ENCODE measurements around the gene UBE2J1.
A peak's percentile ranks its signal among the peaks of the same experiment; 100 is the strongest.
"Not testable (repeated sequence)": the region's sequence is repeated elsewhere in the genome, so short reads cannot be mapped to it uniquely, and the experiment has no call there.

The UBE2J1 gene, protein sequence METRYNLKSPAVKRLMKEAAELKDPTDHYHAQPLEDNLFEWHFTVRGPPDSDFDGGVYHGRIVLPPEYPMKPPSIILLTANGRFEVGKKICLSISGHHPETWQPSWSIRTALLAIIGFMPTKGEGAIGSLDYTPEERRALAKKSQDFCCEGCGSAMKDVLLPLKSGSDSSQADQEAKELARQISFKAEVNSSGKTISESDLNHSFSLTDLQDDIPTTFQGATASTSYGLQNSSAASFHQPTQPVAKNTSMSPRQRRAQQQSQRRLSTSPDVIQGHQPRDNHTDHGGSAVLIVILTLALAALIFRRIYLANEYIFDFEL

DNA sequence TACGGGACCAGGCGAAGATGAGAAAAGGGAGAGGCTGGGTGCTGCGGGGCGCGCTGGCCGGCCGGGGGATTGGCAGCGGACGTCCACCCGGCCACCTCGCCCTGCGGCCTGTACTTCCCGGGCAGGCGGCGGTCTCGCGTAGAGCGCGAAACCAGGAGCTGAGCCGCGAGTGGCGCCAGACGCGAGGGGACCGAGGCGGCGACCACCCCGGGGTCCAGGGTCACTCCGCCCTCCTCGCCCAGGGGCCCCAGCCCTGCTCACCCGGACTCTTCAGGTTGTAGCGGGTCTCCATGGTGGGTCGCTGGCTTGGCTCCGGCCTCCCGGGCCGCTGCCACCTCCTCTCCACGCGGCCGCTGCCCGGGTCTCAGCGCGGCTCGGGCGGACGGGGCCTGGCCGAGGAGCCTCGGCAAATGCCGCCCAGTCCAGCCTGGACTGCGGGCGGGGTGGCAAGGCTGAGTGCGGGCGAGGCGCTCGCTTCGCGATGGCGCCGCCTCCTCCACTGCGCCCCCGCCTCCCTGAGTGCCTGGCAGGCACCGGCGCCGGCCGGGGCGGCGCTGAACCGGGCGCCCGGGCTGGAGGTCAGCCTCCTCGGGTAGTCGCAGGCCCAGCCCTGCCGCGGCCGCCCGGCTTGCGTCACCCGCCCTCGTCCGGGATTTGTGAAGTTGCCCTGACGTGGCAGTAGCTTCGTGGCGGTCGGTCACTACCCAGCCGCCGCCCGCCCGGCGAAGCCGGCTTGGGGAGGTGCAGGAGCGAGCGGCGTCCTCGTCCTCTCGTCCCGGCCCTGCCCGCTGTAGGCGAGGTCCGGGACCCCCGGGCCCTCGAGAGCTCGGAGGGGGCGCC is at the start of gene UBE2J1:
TSS of gene UBE2J1 (minus strand) at position 445 of the 840 bp plus-strand sequence. CDS start at position 292, 153 bp downstream.
- DNase-seq (ENCODE audit: low read depth), result peak; percentile 92

DNA sequence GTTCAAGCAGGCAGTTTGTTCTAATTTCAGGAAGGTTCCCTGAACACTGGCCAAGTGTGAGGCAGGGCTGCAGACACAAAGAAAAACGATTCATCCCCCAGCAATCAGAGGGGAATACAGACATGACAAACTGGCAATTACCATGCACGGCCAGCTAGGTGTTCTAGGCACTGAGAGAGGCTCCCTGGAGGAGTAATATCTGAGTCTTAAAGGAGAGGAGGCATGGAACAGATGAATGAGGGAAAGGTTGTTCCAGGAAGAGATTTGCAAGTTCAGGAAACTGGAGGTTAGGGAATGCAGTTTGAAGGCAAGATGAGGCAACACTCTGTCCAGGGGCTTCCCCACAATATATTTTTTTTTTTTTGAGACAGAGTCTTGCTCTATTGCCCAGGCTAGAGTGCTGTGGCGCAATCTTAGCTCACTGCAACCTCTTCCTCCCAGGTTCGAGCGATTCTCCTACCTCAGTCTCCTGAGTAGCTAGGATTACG is 48.4 kb upstream of the UBE2J1 start:
- no peak for DNase-seq (ENCODE audit: low read depth)

DNA sequence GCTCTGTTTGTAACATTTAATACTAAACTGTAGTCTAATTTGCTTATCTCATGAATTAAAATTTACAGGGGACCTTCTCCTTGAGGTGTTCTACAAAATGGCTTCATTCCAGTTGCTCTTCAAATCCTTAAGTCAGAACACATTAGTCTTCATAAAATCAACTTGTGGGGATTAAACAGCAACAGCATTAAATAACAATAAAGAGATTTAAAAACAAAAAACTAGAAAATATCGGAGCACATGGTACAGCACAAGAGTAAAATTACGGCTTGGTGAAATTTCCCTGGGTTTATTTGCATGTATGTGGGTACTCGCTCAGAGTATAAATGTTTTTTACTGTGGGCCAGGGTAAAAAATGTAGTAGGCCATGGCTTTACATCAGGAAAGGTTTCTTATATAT is 47.5 kb upstream of the UBE2J1 start:
- no peak for DNase-seq (ENCODE audit: low read depth)

DNA sequence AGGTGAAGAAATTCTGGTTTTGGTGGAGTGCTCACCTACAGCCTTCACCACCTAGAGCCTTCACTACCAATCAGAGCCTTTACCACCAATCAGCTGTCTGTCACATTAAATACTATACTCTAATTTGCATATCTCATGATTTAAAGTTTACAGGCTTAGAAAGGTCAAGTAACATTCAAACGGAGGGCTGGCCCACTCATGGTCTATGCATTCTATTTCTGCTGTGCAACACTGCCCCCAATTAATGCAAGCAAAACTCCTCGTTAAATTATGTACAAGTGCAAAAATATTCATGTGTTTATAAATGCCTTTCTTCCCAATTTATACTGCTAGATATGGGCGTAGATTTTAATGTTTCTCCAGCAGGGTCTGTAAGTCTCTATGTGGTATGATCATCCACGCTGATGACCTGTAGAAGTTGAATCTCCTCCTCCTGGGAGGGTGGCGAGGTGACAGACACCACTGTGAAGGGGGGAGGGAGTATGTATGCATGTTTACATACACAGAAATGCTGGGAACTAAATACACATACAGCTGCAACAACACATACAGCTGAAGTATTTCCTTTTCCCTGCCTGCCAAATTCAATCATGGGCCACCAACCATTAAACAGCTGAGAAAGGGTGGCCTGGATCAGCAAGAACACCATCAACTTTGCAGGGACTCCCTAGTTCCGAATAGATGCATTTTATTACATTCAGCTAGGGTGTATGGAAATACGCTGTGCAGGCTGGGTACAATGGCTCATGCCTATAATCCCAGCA is 46.4 kb upstream of the UBE2J1 start:
- DNase-seq (ENCODE audit: low read depth), result no peak

DNA sequence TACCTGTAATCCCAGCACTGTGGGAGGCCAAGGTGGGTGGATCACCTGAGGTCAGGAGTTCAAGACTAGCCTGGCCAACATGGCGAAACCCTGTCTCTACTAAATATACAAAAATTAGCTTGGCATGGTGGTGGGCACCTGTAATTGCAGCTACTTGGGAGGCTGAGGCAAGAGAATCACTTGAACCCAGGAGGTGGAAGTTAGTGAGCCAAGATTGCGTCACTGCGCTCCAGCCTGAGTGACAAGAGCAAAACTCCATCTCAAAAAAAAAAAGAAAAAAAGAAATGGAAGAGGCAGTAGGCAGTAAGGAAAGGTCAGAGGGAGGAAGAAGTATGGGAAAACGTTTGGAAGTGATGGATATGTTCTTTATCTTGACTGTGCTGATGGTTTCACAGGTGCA is 45.4 kb upstream of the UBE2J1 start:
- not testable (repeated sequence) for DNase-seq (ENCODE audit: low read depth)

DNA sequence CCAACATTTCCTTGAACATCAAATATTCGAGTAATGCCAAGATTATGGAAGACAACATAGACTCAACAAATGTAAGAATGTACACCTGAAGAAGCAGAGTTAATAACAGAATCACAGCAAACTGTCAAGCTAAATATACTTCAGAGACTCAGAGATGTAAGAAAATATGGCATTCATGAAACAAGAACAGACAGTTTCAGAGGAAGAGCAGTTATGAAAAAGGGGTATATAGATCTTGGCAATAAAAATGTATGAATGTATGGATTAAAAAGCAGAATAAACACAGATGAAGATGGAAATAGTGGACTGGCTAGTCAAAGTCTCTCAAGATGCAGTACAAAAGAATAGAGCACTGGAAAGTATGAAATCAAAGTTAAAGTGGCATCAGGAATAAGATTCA is 41.1 kb upstream of the UBE2J1 start:
- no peak for DNase-seq (ENCODE audit: low read depth)

DNA sequence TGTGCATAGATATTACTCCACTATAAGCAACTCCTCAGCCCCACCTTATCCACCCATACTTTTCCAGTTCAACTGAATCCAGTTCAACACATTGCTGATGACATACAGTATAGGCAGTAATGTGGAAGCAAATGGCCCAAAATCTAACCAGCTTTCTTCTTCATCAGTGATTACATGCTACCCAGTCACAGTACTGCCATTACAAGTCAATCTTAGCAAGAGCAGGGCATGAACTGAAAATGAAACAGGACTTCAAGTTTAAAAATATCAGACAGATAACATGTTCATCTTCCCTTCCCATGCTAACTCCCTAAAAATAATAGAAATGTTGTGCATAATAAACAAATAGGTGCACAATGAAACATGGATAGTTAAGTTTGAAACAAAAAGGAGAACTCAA is 40.3 kb upstream of the UBE2J1 start:
- no peak for DNase-seq (ENCODE audit: low read depth)

DNA sequence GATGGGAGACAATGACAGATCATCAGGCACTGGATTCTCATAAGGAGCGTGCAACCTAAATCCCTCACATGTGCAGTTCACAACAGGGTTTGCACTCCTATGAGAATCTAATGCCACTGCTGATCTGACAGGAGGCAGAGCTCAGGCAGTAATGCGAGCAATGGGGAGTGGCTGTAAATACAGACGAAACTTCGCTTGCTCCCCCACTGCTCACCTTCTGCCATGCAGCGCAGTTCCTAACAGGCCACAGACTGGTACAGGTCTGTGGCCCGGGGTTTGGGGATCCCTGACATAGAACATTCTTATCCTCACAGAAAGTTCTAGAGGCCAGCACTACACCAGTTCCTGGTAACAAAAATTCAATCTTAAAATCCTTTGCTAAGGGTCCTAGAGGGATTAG is 36.3 kb upstream of the UBE2J1 start:
- no peak for DNase-seq (ENCODE audit: low read depth)

DNA sequence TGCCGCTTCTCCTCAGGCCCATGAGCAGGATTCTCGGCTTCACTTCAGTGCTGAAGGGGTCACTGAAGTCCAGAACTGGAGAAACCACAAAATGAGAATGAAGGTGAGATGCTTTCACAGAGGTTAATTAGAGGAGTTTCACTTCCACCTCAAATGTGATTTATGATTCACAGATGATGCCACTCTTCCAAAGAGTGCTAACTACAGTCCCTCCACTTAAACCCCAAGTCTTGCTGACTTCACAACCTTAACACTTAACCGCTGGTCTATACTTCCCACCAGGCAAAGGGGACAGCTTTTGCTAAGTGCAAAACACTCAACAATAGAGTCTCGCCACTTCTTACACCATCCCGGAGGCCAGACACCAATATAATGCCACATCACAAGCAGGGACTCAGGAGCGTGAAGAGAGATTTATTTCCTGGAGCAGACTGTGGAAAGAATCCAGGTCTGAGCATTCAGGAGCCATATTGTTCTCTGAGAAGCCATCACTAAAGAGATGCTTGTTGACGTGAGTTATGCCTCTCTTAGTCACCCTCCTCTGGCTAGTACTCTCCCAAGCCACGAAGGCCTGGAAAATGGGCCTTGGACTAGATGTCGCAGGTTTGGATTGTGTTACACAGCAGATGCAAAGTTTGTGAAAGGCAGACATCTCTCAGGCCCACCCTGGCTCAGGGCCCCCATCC is 35.1 kb upstream of the UBE2J1 start:
- no peak for DNase-seq (ENCODE audit: low read depth)

DNA sequence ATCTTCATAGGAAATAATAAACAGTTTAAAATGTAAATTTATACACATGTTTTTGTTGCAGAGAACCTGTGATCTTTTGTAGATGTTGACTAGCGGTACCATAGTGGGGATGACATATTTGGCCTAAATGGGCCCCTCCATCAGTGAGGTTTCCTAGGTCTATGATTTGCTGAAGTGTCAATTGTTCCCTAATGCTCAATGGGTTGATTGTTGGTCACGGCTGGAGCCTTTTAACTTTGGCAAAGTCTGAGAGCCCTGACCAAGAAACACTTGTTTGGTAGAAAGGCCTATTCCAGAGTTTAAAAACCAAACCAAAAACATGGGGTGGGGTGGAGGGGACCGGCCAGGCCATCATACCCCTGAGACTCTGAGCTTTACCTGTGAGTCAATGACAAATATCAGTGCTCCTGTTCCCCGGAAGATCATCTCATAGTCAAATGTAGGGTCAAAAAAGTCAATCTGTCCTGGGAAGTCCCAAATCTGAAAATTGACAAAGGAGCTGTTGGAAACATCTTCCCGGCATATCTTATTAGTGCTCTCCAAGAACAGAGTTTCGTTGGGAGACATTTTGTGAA is 34.5 kb upstream of the UBE2J1 start:
- DNase-seq (ENCODE audit: low read depth), result no peak

DNA sequence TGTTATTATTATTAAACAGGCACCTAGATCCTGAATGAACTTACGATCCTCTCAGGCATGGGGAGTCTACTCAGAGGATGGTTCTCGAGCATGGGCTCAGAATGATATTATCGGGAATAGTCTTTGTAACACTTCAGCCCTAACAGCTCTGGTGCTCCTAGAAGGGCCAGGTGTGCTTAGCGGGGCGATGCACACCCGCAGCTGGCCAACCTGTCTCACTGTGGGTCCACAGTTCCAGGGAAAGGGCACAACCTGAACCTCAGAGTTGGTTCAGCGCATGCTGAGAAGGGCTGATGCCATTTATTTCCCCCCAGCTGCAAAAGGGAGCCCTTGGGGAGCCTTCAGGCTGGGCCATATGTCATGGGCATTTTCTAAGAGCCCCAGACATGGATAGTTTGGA is 33.3 kb upstream of the UBE2J1 start:
- no peak for DNase-seq (ENCODE audit: low read depth)

DNA sequence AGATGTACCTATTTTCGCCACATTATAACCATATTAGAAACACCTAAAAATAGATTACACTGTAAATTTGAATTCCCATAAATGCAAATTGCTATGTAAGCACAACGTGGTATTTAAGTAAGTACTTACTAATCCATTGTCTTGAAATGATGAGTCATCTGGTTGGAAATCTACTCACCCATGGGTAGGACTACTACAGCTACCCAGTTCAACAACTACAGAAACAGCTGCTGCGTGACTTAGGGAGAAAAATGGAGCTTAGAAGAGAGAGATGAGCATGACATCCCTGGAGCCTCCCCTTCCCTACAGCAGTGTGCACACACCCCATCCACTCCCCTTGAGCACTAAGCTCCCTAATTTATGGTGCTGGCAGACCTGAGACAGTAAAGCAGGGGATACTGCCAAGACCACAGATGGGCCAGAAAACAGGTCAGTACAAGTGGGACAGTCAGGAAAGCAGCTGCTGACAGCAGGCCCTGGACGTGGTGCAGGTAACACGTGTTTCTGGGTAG is 32.7 kb upstream of the UBE2J1 start:
- DNase-seq (ENCODE audit: low read depth), result peak; percentile 4

DNA sequence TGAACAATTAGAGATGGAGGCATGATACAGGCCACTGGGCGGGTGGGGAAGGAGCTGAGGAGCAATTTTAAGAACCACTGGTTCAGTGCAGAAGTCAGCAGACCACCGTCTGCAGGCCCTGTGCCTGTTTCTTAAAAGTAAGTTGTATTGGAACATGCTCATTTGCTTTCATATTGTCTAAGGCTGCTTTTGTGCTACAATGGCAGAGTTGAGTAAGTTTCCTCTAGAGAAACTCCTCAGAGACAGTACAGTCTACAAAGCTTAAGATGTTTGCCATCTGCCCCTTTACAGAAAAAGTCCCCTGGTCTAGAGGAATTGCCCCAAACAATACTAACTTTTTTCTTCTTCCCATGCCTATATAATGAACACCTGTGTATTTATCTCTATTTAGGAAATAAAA is 28.5 kb upstream of the UBE2J1 start:
- no peak for DNase-seq (ENCODE audit: low read depth)

DNA sequence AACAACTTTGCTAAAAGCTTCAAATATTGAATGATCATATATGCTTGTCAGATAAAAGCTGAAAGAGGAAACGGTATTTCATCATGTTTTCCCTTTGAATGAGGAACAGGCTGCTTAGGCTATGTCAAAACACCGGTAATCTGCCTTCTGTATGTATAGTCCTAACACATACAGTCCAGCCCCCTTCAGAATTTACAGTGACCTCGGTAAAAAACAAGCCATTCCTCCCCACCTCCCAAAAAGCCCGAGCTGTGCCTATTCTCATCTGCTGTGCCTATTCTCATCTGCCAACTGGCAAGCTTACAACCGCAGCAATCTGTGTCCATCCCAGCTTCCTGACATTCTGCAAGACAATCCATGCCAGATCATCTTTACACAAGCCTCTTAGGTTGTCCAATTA is 26.8 kb upstream of the UBE2J1 start:
- DNase-seq (ENCODE audit: low read depth), result no peak

DNA sequence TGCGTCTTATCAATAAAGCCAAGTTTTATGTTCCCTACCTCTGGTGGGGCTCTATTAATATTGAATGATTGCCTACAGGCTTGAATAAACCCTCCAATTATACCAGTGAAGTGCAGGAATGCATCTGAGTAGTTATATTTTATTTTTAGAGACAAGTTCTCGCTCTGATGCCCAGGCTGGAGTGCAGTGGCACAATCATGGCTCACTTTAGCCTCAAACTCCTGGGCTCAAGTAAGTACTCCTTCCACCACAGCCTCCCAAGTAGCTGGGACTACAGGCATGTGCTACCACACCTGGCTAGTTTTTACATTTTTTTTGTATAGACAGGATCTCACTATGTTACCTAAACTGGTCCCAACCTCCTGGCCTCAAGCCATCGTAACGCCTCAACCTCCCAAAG is 26.1 kb upstream of the UBE2J1 start:
- DNase-seq (ENCODE audit: low read depth), result no peak

DNA sequence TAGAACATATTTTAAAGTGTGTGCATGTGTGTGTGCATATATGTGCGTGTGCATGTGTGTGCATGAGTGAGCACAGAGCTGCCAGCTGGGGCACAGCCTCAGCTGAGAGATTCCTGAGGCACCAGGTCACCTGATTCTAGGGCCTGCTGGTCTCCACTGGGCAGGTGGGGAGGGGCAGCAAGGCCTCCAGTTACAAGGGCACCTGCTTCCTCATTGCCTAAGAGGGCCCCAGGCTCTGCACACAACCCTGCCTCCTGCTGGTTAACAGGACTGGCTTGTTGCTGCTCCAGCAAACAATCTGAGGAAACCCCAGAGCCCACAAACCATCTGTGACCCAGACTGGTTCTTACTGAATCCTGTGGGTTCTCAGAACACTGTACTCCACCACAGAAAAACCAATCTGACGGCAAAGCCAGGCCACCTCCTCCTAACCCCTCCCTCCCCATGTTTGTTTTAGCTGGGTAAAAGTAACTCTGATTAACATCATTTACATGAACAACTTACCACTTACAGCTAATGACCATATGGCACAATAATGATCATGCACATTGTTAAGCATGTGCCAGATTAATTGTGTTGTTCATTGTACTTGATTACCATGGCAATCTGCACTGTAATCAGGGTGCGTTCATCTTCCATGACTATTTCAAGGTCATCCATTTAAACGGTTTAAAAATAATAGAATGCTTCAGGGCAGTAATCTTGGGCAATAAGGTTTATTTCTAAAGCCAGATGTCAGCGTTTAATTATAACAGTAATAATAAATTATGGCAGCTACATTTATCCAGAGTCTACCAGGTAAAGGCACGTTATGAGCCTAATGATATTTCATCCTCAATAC is 23.1 kb upstream of the UBE2J1 start:
- DNase-seq (ENCODE audit: low read depth), result no peak

DNA sequence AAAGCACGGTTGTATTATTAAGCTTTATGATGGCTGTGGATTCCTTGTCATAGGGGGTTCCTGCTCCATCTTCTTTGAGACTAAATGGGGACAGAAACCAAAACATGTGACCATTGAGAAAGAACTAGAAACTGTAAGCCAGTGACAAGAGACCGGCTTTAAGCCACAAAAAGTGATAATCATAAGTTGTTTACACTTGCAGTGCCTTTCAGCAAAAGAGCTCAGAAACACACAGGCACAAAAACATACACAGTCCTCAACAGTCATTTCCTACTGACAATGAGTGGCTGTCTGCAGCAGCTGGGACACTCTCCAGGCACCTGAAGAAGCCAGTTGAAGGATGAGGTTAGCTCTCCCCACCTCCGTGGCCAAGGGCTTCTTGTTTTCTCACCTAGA is 20.0 kb upstream of the UBE2J1 start:
- DNase-seq (ENCODE audit: low read depth), result no peak

DNA sequence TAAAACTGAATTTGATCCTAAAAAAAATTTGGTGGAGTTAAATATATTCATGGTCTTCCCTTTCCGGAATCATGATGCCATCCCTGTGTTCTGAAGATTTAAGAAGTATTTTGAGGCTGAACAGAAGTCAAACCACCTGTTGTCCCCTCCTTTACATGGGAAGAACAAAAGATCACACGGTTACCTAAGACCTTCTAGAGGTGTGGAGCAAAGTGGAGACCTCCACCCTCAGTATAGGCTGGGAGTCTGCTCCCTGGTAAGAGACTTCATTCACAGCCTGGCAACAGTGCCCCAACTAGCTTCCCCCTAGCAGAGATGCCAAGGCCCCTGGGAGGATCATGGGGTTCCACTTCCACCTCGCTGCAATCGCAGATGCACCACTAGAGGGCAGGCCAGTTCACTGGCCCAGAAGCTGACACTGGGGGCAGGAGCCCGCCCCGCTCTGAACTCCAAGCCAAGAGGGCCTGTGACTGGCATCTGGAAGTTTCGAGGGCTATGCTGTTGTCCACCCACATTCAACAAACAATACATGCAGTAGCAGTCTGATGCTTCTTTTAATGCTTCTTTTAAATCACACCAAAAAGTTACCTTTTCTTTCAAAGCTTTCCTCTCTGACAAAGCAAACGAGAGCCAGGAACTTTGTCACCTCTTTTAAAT is 19.5 kb upstream of the UBE2J1 start:
- DNase-seq (ENCODE audit: low read depth), result peak; percentile 26

DNA sequence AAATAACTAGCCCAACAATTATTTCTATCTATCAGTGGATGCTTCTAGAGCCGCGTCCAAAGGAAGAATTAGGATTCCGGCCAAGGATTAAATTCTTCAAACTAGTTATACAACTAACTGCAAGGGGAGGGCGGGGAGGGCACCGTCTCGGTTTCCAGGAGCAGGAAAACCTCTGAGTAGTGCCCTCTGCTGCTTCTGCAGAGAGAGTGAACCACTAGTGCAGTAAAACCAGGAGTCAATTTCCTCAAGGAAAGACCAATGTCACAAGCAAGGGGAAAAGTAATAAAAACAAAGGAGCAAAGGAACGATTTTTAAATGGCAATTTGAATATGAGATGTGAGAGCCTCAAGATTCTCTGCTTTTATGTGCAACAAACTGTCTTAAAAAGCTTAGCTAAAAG is 16.5 kb upstream of the UBE2J1 start:
- peak; percentile 31 for DNase-seq (ENCODE audit: low read depth)

DNA sequence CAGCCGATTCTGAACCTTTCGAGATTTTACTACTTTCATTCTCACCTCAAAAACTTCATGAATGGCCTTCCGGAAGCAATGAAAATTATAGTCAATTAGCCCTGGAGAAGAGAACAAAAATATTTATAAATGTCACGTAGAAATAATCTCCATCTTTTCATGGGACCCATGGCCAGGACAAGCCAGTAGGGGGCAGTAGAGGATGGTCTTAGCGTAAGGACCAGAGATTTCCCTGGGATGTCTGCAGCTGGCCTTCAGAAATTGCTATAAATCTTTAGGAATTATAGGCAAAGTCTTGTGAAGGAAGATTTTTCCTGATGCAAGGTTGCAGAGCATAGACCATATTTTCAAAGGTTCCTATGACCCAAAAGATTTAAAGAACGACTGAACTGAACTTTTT is 15.6 kb upstream of the UBE2J1 start:
- peak; percentile 54 for DNase-seq (ENCODE audit: low read depth)

Data from amniotic epithelial cell (primary cell).